NCI-H82 (cell line): ENCODE measurements around the gene PSMB3.
A peak's percentile ranks its signal among the peaks of the same experiment; 100 is the strongest.

Experiments
- DNase-seq: peaks from one replicate; lab custom pipeline; 2025; lab: John Stamatoyannopoulos, UW

PSMB3 gene

GRCh38 chr17:38796451-38797157, 44.1 kb downstream of the PSMB3 start:
- DNase-seq, result no peak

GRCh38 chr17:38797158-38797490, 44.6 kb downstream of the PSMB3 start:
- no peak for DNase-seq

GRCh38 chr17:38797828-38798227, 45.3 kb downstream of the PSMB3 start:
- no peak for DNase-seq

- peak; percentile 71 for DNase-seq
Observed at GRCh38 chr17:38798614-38799500, 46.3 kb downstream of the PSMB3 start.

- DNase-seq, result peak; percentile 100
Observed at GRCh38 chr17:38799501-38800236, 47.1 kb downstream of the PSMB3 start, which contains the start of gene PIP4K2B. PIP4K2B (minus strand) TSS chr17:38799556; CDS start chr17:38799424, 132 bp downstream.

GRCh38 chr17:38800237-38800760, 47.8 kb downstream of the PSMB3 start:
- DNase-seq, result no peak

GRCh38 chr17:38809828-38810227, 57.3 kb downstream of the PSMB3 start:
- no peak for DNase-seq
